ENCODE measurements around the gene CKAP5.
"Not testable (repeated sequence)": the region's sequence is repeated elsewhere in the genome, so short reads cannot be mapped to it uniquely, and the experiment has no call there.

CKAP5 gene

GRCh38 chr11:46726206-46726862, 119.7 kb downstream of the CKAP5 start:
- DNase-seq (ENCODE audit: low read depth) = no peak

DNA sequence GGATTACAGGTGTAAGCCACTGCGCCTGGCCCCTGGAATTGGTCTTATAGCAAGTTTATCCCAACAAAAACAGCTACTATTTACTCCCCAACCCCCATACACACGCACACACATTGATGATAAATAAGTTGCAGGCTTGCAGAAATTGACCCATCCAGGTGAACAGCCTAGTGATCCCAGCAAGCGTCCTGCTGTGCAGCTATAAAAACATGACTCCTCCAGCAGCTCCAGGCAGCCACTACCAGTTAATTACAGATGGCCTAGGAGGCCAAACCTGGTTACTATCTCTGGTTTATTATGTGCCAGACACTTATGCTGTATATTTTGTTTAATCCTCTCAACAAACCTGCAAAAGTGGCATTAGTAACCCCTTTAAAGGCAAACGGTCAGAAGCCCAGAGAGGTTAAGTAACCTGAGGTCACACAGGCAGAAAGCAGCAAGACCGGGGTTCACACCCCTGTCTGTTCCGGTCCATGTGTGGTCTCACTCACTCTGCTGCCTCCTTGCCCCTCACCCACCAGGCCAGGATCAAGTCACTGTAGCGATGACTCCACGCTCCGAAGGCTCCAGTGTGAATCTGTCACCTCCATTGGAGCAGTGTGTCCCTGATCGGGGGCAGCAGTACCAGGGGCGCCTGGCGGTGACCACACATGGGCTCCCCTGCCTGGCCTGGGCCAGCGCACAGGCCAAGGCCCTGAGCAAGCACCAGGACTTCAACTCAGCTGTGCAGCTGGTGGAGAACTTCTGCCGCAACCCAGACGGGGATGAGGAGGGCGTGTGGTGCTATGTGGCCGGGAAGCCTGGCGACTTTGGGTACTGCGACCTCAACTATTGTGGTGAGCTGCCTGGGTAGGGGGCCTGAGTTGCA, 120.5 kb downstream of the CKAP5 start:
- no peak for DNase-seq (ENCODE audit: low read depth)

- DNase-seq (ENCODE audit: low read depth) = no peak
Observed at GRCh38 chr11:46724088-46724487, 122.0 kb downstream of the CKAP5 start.

- DNase-seq (ENCODE audit: low read depth) = no peak
Observed at GRCh38 chr11:46723359-46723680, 122.8 kb downstream of the CKAP5 start.

DNA sequence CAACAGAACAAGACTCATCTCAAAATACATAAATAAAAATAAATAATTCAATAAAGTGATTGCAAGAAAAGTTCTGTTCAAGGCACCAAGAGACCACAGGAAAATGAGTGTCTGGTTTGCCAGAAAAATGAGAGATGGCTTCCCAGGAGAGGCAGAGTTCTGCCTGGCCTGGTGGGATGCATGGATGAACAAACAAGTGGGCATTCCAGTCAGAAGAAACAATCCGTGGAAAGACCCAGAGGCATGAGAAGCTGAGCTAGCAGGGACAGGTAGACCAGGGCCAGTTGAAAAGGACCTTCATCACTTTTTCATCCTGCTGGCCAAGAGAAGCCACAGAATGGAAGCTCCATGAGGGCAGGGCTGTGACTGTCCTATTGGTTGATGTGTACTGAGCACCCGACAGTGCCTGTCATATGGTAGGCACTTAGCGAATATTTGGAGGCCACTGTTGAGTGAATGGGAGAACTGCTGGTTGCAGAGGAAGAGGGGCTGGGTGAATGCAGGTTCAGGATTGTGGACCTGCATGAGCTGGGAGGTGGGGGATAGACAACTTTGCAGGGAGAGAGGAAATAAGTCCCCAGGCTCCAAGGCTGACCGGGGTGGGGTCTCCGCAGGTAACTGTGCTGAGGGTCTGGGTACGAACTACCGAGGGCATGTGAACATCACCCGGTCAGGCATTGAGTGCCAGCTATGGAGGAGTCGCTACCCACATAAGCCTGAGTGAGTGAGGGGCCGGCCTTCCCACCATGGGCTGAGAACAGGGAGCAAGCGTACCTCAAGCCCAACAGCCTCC, 123.3 kb downstream of the CKAP5 start:
- DNase-seq (ENCODE audit: low read depth) = no peak

GRCh38 chr11:46721286-46721685, 124.8 kb downstream of the CKAP5 start:
- no peak for DNase-seq (ENCODE audit: low read depth)

DNA sequence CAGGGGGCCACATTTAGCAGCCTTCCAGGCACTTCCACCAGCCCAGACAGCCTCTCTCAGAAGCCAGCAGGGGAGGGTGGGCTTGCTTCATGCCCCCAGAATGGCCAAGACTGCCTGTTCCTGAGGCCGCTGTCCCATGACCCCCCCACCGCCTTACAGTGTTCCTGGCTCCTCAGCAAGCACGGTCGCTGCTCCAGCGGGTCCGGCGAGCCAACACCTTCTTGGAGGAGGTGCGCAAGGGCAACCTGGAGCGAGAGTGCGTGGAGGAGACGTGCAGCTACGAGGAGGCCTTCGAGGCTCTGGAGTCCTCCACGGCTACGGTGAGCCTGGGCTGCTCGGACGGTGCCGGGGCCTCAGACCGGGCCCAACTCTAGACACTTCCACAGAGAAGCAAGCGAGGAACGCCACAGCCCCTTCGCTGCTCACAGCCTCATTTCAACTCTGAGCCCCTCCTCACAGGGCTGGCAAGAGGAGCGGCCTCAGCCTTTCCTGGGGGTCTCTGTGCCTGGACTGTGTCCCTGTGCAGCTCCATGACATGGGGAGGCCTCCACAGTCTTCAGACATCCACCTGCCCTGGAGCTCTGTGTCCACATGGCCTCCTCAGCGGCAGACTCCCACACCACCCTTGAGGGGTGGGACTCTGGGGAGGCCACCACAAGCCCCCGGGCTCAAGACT, 126.4 kb downstream of the CKAP5 start:
- no peak for DNase-seq (ENCODE audit: low read depth)

- DNase-seq (ENCODE audit: low read depth) = no peak
Observed at GRCh38 chr11:46719048-46719542, 127.0 kb downstream of the CKAP5 start, which contains the start of gene F2. Gene F2, plus strand, starts transcription at chr11:46719213. Its CDS starts 23 bp downstream, at chr11:46719236.

GRCh38 chr11:46718155-46719019, 127.7 kb downstream of the CKAP5 start:
- no peak for DNase-seq (ENCODE audit: low read depth)

DNA sequence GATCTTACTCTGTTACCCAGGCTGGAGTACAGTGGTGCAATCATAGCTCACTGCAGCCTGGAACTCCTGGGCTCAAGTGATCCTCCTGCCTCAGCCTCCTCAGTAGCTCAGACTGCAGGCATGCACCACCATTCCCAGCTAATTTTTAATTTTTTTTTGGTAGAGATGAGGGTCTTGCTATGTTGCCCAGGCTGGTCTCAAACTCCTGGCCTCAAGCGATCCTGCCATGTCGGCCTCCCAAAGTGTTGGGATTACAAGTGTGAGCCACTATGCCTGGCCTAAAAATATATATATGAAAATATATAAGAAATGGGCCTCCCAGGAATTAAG, 128.3 kb downstream of the CKAP5 start:
- not testable (repeated sequence) for DNase-seq (ENCODE audit: low read depth)

- no peak for DNase-seq (ENCODE audit: low read depth)
Observed at GRCh38 chr11:46712874-46713576, 133.1 kb downstream of the CKAP5 start.

DNA sequence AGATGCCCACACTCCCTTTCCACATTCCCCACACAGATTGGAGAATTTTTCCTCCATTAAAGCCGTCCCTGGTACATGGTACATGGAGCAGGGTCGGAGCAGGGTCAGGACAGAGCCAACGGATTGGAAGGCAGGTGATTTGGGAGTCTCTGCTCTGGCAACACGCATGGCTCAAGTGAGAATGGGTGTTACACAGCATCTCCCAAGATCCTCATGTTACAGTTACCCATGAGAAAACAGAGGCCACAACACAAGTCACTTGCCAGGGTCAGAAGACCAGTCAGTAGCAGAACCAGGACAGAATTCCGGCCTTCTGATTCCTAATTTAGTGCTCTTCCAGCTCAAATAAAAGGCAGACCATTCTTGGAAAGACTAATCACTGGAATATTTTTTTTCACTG, 134.8 kb downstream of the CKAP5 start:
- DNase-seq (ENCODE audit: low read depth) = no peak

DNA sequence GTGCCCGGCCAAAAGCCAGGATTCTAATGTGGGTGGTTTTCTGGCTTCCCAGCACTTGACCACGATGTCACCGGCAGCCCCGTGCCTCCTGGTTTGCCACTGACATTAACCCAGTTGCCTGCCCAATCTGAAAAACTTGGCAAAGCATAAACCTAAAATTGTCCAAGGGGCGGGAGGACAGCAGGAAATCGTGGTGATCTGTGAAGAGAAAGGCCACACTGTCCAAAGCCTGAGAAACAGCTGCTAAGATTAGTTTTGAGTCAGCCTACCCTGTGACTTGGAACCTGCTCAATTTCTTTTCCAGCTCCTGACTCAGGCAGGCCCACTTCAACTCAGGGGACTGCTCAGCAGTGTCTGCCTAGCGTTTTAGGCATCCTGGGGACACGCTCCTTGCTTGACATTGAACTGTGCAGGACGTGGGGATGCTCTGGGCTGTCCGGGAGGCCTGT, 135.2 kb downstream of the CKAP5 start:
- peak; percentile 26 for DNase-seq (ENCODE audit: low read depth)

DNA sequence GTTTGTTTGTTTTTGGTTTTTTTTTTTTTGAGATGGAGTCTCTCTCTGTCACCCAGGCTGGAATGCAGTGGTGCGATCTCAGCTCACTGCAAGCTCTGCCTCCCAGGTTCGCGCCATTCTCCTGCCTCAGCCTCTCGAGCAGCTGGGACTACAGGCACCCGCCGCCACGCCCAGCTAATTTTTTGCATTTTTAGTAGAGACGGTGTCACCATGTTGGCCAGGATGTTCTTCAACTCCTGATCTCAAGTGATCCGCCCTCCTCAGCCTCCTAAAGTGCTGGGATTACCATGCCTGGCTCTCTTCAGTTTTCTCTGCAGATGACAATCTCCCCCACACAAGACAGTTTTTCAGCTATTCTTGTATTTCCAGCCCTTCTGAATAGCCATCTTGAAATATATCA, 136.7 kb downstream of the CKAP5 start:
- not testable (repeated sequence) for DNase-seq (ENCODE audit: low read depth)

DNA sequence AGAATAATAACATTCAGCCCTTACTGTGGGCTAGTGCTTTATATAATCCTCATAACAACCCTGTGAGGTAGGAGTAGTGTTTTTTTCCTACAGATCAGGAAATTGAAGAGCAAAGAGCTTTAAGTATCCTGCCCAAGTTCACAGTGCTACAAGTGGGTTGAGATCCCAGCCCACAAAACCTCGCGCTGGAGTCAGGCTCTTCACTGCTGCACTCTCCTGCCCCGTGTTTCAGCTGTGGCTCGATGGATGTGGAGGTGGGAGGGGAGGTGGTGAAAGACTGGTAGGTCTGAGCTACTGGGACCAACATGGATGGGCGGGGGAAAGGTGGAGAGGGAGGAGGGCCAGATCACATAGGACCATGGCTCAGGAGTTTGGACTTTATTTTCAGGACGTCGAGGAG, 139.2 kb downstream of the CKAP5 start:
- DNase-seq (ENCODE audit: low read depth) = no peak

- no peak for DNase-seq (ENCODE audit: low read depth)
Observed at GRCh38 chr11:46705070-46705688, 140.9 kb downstream of the CKAP5 start.

- no peak for DNase-seq (ENCODE audit: low read depth)
Observed at GRCh38 chr11:46701078-46701654, 144.9 kb downstream of the CKAP5 start.

GRCh38 chr11:46700241-46701077, 145.6 kb downstream of the CKAP5 start, which contains the start of the genes ARHGAP1 and ZNF408:
Gene ARHGAP1, minus strand, starts transcription at chr11:46700619. Its CDS starts 4,512 bp downstream, at chr11:46696107.
Gene ZNF408, plus strand, starts transcription at chr11:46701031. Its CDS starts 17 bp downstream, at chr11:46701048.
- peak; percentile 98 for DNase-seq (ENCODE audit: low read depth)
